ENCODE results near the gene SLC38A9.
"Not testable (repeated sequence)": the region's sequence is repeated elsewhere in the genome, so short reads cannot be mapped to it uniquely, and the experiment has no call there.

Gene SLC38A9

GRCh38 chr5:55618318-55618717 lies 93.8 kb downstream of the SLC38A9 start:
- Histone ChIP-seq H3K9ac (ENCODE audit: low read depth, low read length) (no peak overlapping the region), H3K27ac (ENCODE audit: low read depth, low read length) (no peak overlapping the region), H3K4me1 (ENCODE audit: insufficient read depth, low read length) (no peaks in the 10 kb centered on the region), H3K4me3 (ENCODE audit: low read length) (no peak overlapping the region), H3K36me3 (ENCODE audit: insufficient read depth, low read length) (no peaks in the 10 kb centered on the region), H3K27me3 (ENCODE audit: insufficient read depth, low read length) (no peaks in the 10 kb centered on the region), H3K9me3 (ENCODE audit: insufficient read depth, low read depth, low read length) (no peaks in the 10 kb centered on the region)
- 94% methylated on average over 4 of the region's 5 CpGs for whole genome bisulfite sequencing

GRCh38 chr5:55613112-55613868 lies 98.8 kb downstream of the SLC38A9 start:
- H3K4me1 ChIP-seq (ENCODE audit: insufficient read depth, low read length): no peaks in the 10 kb centered on the region
- no peaks in the 10 kb centered on the region for H3K27me3 ChIP-seq (ENCODE audit: insufficient read depth, low read length)
- WGBS: 95% methylated on average over 39 of the region's 39 CpGs
- H3K27ac ChIP-seq (ENCODE audit: low read depth, low read length): no peak overlapping the region
- peaks cover 3% of the 10 kb centered on the region; the same call in 1 of the 2 replicates for H3K9me3 ChIP-seq (ENCODE audit: insufficient read depth, low read depth, low read length)
- no peaks in the 10 kb centered on the region for H3K36me3 ChIP-seq (ENCODE audit: insufficient read depth, low read length)
- H3K4me3 ChIP-seq (ENCODE audit: low read length): no peak overlapping the region
- no peak overlapping the region for H3K9ac ChIP-seq (ENCODE audit: low read depth, low read length)

DNA sequence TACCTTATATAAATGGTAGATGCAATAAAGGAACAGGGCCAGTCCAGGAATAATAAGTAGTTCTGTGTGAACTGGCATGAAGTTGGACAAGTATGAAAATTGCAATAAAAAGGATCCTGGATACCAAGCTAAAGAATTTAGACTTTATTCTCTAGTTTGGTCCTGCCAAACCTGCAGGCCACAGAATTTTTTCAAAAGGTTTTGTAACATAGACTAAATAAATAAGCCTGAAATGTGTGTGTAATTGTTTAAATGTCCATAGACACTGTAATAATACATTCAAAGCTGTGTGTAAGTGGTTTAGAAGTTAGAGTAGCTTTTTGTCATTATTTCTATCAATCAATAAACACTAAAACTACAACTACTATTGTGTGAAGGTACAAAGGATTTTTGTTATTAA lies 101.6 kb downstream of the SLC38A9 start:
- no peak overlapping the region for H3K9ac ChIP-seq (ENCODE audit: low read depth, low read length)
- no peaks in the 10 kb centered on the region for H3K4me1 ChIP-seq (ENCODE audit: insufficient read depth, low read length)
- no peaks in the 10 kb centered on the region for H3K36me3 ChIP-seq (ENCODE audit: insufficient read depth, low read length)
- H3K27me3 ChIP-seq (ENCODE audit: insufficient read depth, low read length): no peaks in the 10 kb centered on the region
- peaks cover 3% of the 10 kb centered on the region; the same call in 1 of the 2 replicates for H3K9me3 ChIP-seq (ENCODE audit: insufficient read depth, low read depth, low read length)
- H3K27ac ChIP-seq (ENCODE audit: low read depth, low read length): no peak overlapping the region
- H3K4me3 ChIP-seq (ENCODE audit: low read length): no peak overlapping the region

- no peak overlapping the region for H3K4me3 ChIP-seq (ENCODE audit: low read length)
- no peak overlapping the region for H3K9ac ChIP-seq (ENCODE audit: low read depth, low read length)
- H3K9me3 ChIP-seq (ENCODE audit: insufficient read depth, low read depth, low read length): peaks cover 3% of the 10 kb centered on the region; the same call in 1 of the 2 replicates
- no peaks in the 10 kb centered on the region for H3K36me3 ChIP-seq (ENCODE audit: insufficient read depth, low read length)
- WGBS: 88% methylated on average over 1 of the region's 1 CpG
- no peak overlapping the region for H3K27ac ChIP-seq (ENCODE audit: low read depth, low read length)
- no peaks in the 10 kb centered on the region for H3K27me3 ChIP-seq (ENCODE audit: insufficient read depth, low read length)
- peaks cover under 1% of the 10 kb centered on the region; the same call in 1 of the 2 replicates for H3K4me1 ChIP-seq (ENCODE audit: insufficient read depth, low read length)
Observed at GRCh38 chr5:55609413-55609812, 102.7 kb downstream of the SLC38A9 start.

- Histone ChIP-seq H3K9ac (ENCODE audit: low read depth, low read length) (no peak overlapping the region), H3K9me3 (ENCODE audit: insufficient read depth, low read depth, low read length) (peaks cover 3% of the 10 kb centered on the region; the same call in 1 of the 2 replicates), H3K36me3 (ENCODE audit: insufficient read depth, low read length) (no peaks in the 10 kb centered on the region), H3K4me1 (ENCODE audit: insufficient read depth, low read length) (peaks cover 7% of the 10 kb centered on the region), H3K27ac (ENCODE audit: low read depth, low read length) (no peak overlapping the region), H3K27me3 (ENCODE audit: insufficient read depth, low read length) (no peaks in the 10 kb centered on the region), H3K4me3 (ENCODE audit: low read length) (no peak overlapping the region)
- 96% methylated on average over 3 of the region's 6 CpGs for WGBS
Observed at GRCh38 chr5:55608595-55609349, 103.4 kb downstream of the SLC38A9 start.

DNA sequence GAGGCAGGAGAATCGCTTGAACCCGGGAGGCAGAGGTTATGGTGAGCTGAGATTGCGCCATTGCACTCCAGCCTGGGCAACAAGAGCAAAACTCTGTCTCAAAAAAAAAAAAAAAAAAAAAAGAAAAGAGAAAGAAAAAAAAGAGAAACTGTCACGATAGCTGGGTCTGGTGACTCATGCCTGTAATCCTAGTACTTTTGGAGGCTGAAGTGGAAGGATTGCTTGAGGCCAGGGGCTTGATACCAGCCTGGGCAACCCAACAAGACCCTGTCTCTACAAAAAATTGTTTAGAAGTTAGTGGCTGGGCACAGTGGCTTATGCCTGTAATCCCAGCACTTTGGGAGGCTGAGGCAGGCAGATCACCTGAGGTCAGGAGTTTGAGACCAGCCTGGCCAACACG lies 104.8 kb downstream of the SLC38A9 start:
- not testable (repeated sequence) for H3K36me3 ChIP-seq (ENCODE audit: insufficient read depth, low read length); H3K9ac ChIP-seq (ENCODE audit: low read depth, low read length); H3K27ac ChIP-seq (ENCODE audit: low read depth, low read length); H3K27me3 ChIP-seq (ENCODE audit: insufficient read depth, low read length); H3K4me3 ChIP-seq (ENCODE audit: low read length); H3K9me3 ChIP-seq (ENCODE audit: insufficient read depth, low read depth, low read length)
- WGBS: 76% methylated on average over 5 of the region's 5 CpGs
- peaks cover 22% of the 10 kb centered on the region for H3K4me1 ChIP-seq (ENCODE audit: insufficient read depth, low read length)

GRCh38 chr5:55604611-55605067 lies 107.5 kb downstream of the SLC38A9 start:
- Histone ChIP-seq H3K4me1 (ENCODE audit: insufficient read depth, low read length) (peaks cover 38% of the 10 kb centered on the region), H3K27ac (ENCODE audit: low read depth, low read length) (no peak overlapping the region)
- WGBS: 89% methylated on average over 5 of the region's 7 CpGs

DNA sequence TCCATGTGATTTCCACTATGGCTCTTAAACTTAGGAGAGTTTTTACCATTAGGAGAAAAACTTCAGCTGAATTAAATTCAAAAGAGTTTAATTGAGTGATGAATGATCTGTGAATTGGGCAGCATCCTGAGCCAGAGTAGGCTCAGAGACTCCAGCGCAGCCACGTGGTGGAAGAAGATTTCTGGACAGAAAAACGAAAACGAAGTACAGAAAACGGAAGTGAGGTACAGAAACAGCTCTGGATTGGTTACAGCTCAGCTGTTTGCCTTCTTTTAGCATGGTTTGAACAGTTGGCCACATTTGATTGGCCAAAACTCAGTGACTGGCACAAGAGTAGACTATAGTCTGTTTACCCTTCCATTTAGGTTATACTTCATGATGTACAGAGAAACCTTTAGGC lies 108.2 kb downstream of the SLC38A9 start:
- no peak overlapping the region for H3K4me3 ChIP-seq (ENCODE audit: low read length)
- peaks cover 38% of the 10 kb centered on the region for H3K4me1 ChIP-seq (ENCODE audit: insufficient read depth, low read length)
- no peaks in the 10 kb centered on the region for H3K9me3 ChIP-seq (ENCODE audit: insufficient read depth, low read depth, low read length)
- H3K9ac ChIP-seq (ENCODE audit: low read depth, low read length): no peak overlapping the region
- WGBS: 86% methylated on average over 5 of the region's 5 CpGs
- no peak overlapping the region for H3K27ac ChIP-seq (ENCODE audit: low read depth, low read length)
- H3K27me3 ChIP-seq (ENCODE audit: insufficient read depth, low read length): no peaks in the 10 kb centered on the region
- H3K36me3 ChIP-seq (ENCODE audit: insufficient read depth, low read length): no peaks in the 10 kb centered on the region

More at GRCh38 chr5:55604611-55605067, 107.5 kb downstream of the SLC38A9 start:
- no peak overlapping the region for H3K9ac ChIP-seq (ENCODE audit: low read depth, low read length)
- no peak overlapping the region for H3K4me3 ChIP-seq (ENCODE audit: low read length)
- H3K9me3 ChIP-seq (ENCODE audit: insufficient read depth, low read depth, low read length): no peaks in the 10 kb centered on the region
- no peaks in the 10 kb centered on the region for H3K27me3 ChIP-seq (ENCODE audit: insufficient read depth, low read length)
- no peaks in the 10 kb centered on the region for H3K36me3 ChIP-seq (ENCODE audit: insufficient read depth, low read length)

DNA sequence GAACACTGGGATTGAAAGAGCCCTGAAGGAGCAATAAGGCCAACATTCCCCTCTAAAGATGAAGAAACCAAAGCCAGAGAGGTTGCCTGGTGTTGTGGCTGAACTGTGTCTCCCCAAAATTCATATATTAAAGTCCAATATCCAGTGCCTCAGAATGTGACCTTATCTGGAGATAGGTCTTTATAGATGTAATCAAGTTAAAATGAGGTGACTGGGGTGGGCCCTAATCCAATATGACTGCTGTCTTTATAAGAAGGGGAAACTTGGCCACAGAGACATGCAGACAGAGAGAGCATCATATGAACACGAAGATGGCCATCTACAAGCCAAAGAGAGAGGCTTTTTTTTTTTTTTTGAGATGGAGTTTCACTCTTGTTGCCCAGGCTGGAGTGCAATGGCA lies 110.5 kb downstream of the SLC38A9 start:
- no peaks in the 10 kb centered on the region for H3K27me3 ChIP-seq (ENCODE audit: insufficient read depth, low read length)
- no peaks in the 10 kb centered on the region for H3K36me3 ChIP-seq (ENCODE audit: insufficient read depth, low read length)
- H3K9ac ChIP-seq (ENCODE audit: low read depth, low read length): no peak overlapping the region
- H3K27ac ChIP-seq (ENCODE audit: low read depth, low read length): no peak overlapping the region
- 97% methylated on average over 1 of the region's 1 CpG for WGBS
- H3K4me1 ChIP-seq (ENCODE audit: insufficient read depth, low read length): peaks cover 38% of the 10 kb centered on the region
- H3K4me3 ChIP-seq (ENCODE audit: low read length): no peak overlapping the region
- H3K9me3 ChIP-seq (ENCODE audit: insufficient read depth, low read depth, low read length): no peaks in the 10 kb centered on the region

DNA sequence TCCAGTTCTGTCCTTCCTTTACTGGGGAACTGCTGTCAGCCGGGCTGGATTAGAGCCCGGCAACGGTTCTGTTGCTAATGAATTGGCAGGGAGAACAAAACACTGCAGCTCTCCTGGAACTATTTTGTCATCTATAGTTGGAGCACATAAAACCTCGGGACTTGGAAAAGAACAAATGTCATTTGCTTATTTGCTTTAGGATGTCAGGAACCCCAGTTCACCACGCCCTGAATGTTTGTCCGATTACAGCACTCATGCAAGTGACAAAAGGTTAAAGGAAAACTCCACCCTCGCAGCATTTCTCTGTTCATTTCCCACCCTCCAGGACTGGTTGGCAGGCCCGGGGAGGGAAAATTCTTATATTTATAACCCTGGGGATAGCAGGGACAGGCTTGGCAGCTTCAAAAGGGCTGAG lies 110.9 kb downstream of the SLC38A9 start:
- Histone ChIP-seq H3K36me3 (ENCODE audit: insufficient read depth, low read length) (no peaks in the 10 kb centered on the region), H3K27ac (ENCODE audit: low read depth, low read length) (no peak overlapping the region), H3K27me3 (ENCODE audit: insufficient read depth, low read length) (no peaks in the 10 kb centered on the region), H3K4me3 (ENCODE audit: low read length) (no peak overlapping the region), H3K4me1 (ENCODE audit: insufficient read depth, low read length) (peaks cover 38% of the 10 kb centered on the region), H3K9me3 (ENCODE audit: insufficient read depth, low read depth, low read length) (no peaks in the 10 kb centered on the region), H3K9ac (ENCODE audit: low read depth, low read length) (no peak overlapping the region)
- 70% methylated on average over 7 of the region's 8 CpGs for WGBS

GRCh38 chr5:55600497-55601203 lies 111.5 kb downstream of the SLC38A9 start:
- Histone ChIP-seq H3K4me3 (ENCODE audit: low read length) (no peak overlapping the region), H3K4me1 (ENCODE audit: insufficient read depth, low read length) (peaks cover 38% of the 10 kb centered on the region), H3K9ac (ENCODE audit: low read depth, low read length) (no peak overlapping the region), H3K27me3 (ENCODE audit: insufficient read depth, low read length) (no peaks in the 10 kb centered on the region), H3K27ac (ENCODE audit: low read depth, low read length) (no peak overlapping the region), H3K36me3 (ENCODE audit: insufficient read depth, low read length) (no peaks in the 10 kb centered on the region), H3K9me3 (ENCODE audit: insufficient read depth, low read depth, low read length) (no peaks in the 10 kb centered on the region)
- 69% methylated on average over 6 of the region's 6 CpGs for WGBS
